ENCODE measurements around the gene ATP2A1.

GRCh38 chr16:28879261-28879840 is 1.1 kb downstream of the ATP2A1 start:
- TF ChIP-seq RARB (CRISPR knock-in tag; IDR thresholded peaks at IDR 0.05): no peak
- no peak for TF ChIP-seq ARNTL (CRISPR knock-in tag; IDR thresholded peaks at IDR 0.05; ENCODE audit: borderline replicate concordance, low read depth)
- no peak for TF ChIP-seq ZNF8 (CRISPR knock-in tag; IDR thresholded peaks at IDR 0.05)
- TF ChIP-seq ZNF70 (CRISPR knock-in tag; IDR thresholded peaks at IDR 0.05): no peak
- no peak for TF ChIP-seq ZFP3 (CRISPR knock-in tag; IDR thresholded peaks at IDR 0.05)

Data from SK-N-SH treated with all-trans-retinoic acid at 6 μM for 48 hours (cell line).